DND-41 (cell line): Measurements from ENCODE around the gene ETV4.

Source experiments
- CTCF ChIP-seq: IDR thresholded peaks from 2 replicates; pipeline ENCODE4 v1.5.1; 2012; ENCODE audit warnings: borderline replicate concordance, low read length, moderate library complexity, mild to moderate bottlenecking; ENCODE audit not compliant: poor library complexity, severe bottlenecking; ENCODE audit errors: extremely low read depth
- EZH2 ChIP-seq: IDR thresholded peaks from 3 replicates; pipeline ENCODE4 v1.6.1; 2012; ENCODE audit warnings: borderline replicate concordance, low read depth, mild to moderate bottlenecking, moderate library complexity, low read length, inconsistent platforms; ENCODE audit not compliant: severe bottlenecking

- TF ChIP-seq CTCF = no peak
- TF ChIP-seq EZH2 = no peak
These were observed 4.6 kb upstream of the ETV4 start for GRCh38 chr17:43550754-43551153.
